AG08395 (cell line): ENCODE data around the gene RORB.
A peak's percentile ranks its signal among the peaks of the same experiment; 100 is the strongest.

ENCODE experiments used
- DNase-seq: peaks from one replicate; pipeline ENCODE4 v3.0.0; 2012; ENCODE audit warnings: mixed read lengths, low spot score

The RORB gene

GRCh38 chr9:74496819-74497747 lies at the start of gene RORB:
Gene RORB (plus strand): TSS chr9:74497335. CDS start chr9:74497977, 642 bp downstream.
- DNase-seq, result peak; percentile 31

GRCh38 chr9:74447451-74448193 lies 49.5 kb upstream of the RORB start:
- no peak for DNase-seq

- no peak for DNase-seq
Observed at GRCh38 chr9:74449060-74449459, 48.1 kb upstream of the RORB start.

GRCh38 chr9:74458832-74459231 lies 38.3 kb upstream of the RORB start:
- DNase-seq, result no peak

GRCh38 chr9:74463825-74464224 lies 33.3 kb upstream of the RORB start:
- no peak for DNase-seq

- DNase-seq, result no peak
Observed at GRCh38 chr9:74478606-74479005, 18.5 kb upstream of the RORB start.

- DNase-seq, result no peak
Observed at GRCh38 chr9:74479711-74480110, 17.4 kb upstream of the RORB start.

GRCh38 chr9:74487395-74487794 lies 9.7 kb upstream of the RORB start:
- no peak for DNase-seq

- DNase-seq, result no peak
Observed at GRCh38 chr9:74493512-74493911, 3.6 kb upstream of the RORB start.

- DNase-seq, result no peak
Observed at GRCh38 chr9:74494490-74494889, 2.6 kb upstream of the RORB start.

- DNase-seq, result no peak
Observed at GRCh38 chr9:74496406-74496805, 729 bp upstream of the RORB start.

- peak; percentile 7 for DNase-seq
Observed at GRCh38 chr9:74497748-74498620, 849 bp downstream of the RORB start.

- no peak for DNase-seq
Observed at GRCh38 chr9:74498621-74499095, 1.5 kb downstream of the RORB start.

GRCh38 chr9:74499111-74499601 lies 2.0 kb downstream of the RORB start:
- DNase-seq, result no peak

GRCh38 chr9:74499770-74500583 lies 2.8 kb downstream of the RORB start:
- no peak for DNase-seq

GRCh38 chr9:74500584-74500924 lies 3.4 kb downstream of the RORB start:
- no peak for DNase-seq

- DNase-seq, result no peak
Observed at GRCh38 chr9:74501570-74501969, 4.4 kb downstream of the RORB start.

- DNase-seq, result no peak
Observed at GRCh38 chr9:74503219-74503618, 6.1 kb downstream of the RORB start.

- no peak for DNase-seq
Observed at GRCh38 chr9:74503666-74504065, 6.5 kb downstream of the RORB start.

GRCh38 chr9:74511333-74511732 lies 14.2 kb downstream of the RORB start:
- no peak for DNase-seq

- no peak for DNase-seq
Observed at GRCh38 chr9:74512416-74512815, 15.3 kb downstream of the RORB start.
